ENCODE results near the gene CLEC2A.

The CLEC2A gene

GRCh38 chr12:9888665-9889273, 43.4 kb downstream of the CLEC2A start:
- TF ChIP-seq ISL1 (CRISPR knock-in tag; IDR thresholded peaks at IDR 0.05) (no peak), OSR1 (CRISPR knock-in tag; IDR thresholded peaks at IDR 0.05) (no peak), TCF4 (CRISPR knock-in tag; IDR thresholded peaks at IDR 0.05; ENCODE audit: borderline replicate concordance) (no peak), ZNF70 (CRISPR knock-in tag; IDR thresholded peaks at IDR 0.05) (no peak), TOX (CRISPR knock-in tag; IDR thresholded peaks at IDR 0.05; ENCODE audit: borderline replicate concordance) (no peak), RARB (CRISPR knock-in tag; IDR thresholded peaks at IDR 0.05) (no peak), CSRNP3 (CRISPR knock-in tag; IDR thresholded peaks at IDR 0.05) (no peak), ESRRG (CRISPR knock-in tag; IDR thresholded peaks at IDR 0.05) (no peak), POU6F1 (CRISPR knock-in tag; IDR thresholded peaks at IDR 0.05; ENCODE audit: borderline replicate concordance, low read depth) (no peak), ARNTL (CRISPR knock-in tag; IDR thresholded peaks at IDR 0.05; ENCODE audit: borderline replicate concordance, low read depth) (no peak), CSDC2 (CRISPR knock-in tag; IDR thresholded peaks at IDR 0.05) (no peak), ZNF8 (CRISPR knock-in tag; IDR thresholded peaks at IDR 0.05) (no peak), BACH2 (CRISPR knock-in tag; IDR thresholded peaks at IDR 0.05; ENCODE audit: borderline replicate concordance) (no peak)
- TF ChIP-seq, protein P1, sequence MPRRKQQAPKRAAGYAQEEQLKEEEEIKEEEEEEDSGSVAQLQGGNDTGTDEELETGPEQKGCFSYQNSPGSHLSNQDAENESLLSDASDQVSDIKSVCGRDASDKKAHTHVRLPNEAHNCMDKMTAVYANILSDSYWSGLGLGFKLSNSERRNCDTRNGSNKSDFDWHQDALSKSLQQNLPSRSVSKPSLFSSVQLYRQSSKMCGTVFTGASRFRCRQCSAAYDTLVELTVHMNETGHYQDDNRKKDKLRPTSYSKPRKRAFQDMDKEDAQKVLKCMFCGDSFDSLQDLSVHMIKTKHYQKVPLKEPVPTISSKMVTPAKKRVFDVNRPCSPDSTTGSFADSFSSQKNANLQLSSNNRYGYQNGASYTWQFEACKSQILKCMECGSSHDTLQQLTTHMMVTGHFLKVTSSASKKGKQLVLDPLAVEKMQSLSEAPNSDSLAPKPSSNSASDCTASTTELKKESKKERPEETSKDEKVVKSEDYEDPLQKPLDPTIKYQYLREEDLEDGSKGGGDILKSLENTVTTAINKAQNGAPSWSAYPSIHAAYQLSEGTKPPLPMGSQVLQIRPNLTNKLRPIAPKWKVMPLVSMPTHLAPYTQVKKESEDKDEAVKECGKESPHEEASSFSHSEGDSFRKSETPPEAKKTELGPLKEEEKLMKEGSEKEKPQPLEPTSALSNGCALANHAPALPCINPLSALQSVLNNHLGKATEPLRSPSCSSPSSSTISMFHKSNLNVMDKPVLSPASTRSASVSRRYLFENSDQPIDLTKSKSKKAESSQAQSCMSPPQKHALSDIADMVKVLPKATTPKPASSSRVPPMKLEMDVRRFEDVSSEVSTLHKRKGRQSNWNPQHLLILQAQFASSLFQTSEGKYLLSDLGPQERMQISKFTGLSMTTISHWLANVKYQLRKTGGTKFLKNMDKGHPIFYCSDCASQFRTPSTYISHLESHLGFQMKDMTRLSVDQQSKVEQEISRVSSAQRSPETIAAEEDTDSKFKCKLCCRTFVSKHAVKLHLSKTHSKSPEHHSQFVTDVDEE (CRISPR knock-in tag; IDR thresholded peaks at IDR 0.05): no peak
- no peak for ATAC-seq

DNA sequence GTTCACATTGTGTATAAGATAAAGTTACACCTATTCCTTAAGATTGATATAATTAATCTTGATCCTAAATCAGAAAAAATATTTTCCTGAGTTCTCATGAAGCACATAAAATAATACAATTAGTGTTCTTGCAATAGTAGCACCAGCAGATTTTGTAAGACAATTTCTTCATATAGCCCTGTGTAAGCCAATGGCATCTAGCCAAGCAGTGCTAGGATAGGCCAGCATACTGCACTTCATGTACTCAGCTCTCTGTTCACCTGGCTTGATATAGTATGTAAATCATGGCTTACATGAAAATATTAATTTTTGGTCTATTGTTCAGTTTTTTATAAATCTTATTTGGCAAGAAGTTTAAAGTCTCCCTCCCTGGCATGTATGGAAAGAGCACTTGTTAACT, 49.0 kb downstream of the CLEC2A start:
- no peak for ATAC-seq
- TF ChIP-seq SNAI2 (CRISPR knock-in tag; IDR thresholded peaks at IDR 0.05) (no peak), CSDC2 (CRISPR knock-in tag; IDR thresholded peaks at IDR 0.05) (no peak), POU6F1 (CRISPR knock-in tag; IDR thresholded peaks at IDR 0.05; ENCODE audit: borderline replicate concordance, low read depth) (no peak), CREB5 (CRISPR knock-in tag; IDR thresholded peaks at IDR 0.05; ENCODE audit: low read depth) (no peak), OSR1 (CRISPR knock-in tag; IDR thresholded peaks at IDR 0.05) (no peak), BACH2 (CRISPR knock-in tag; IDR thresholded peaks at IDR 0.05; ENCODE audit: borderline replicate concordance) (no peak)

DNA sequence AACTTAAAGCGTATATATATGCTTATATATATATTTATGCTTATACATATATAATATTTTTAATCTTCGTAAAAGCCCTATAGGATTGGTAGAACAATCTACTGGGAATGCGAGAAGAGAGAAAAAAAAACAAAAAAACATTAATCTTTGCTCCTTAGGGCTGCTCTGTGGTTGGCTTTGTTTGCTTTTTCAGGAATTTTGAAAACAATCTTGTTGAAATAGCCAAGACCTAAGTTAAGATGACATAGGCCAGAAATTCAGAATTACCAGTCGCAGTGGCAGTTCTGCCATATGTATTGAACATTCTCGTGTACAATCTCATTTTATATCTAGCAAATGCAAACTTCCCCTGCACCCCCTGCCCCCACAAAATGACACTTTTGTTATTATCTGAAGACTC, 50.2 kb downstream of the CLEC2A start:
- TF ChIP-seq PPARA (CRISPR knock-in tag; IDR thresholded peaks at IDR 0.05; ENCODE audit: borderline replicate concordance) (no peak), OSR1 (CRISPR knock-in tag; IDR thresholded peaks at IDR 0.05) (no peak), TOX (CRISPR knock-in tag; IDR thresholded peaks at IDR 0.05; ENCODE audit: borderline replicate concordance) (no peak), ZC3H10 (CRISPR knock-in tag; IDR thresholded peaks at IDR 0.05) (no peak), ZFP3 (CRISPR knock-in tag; IDR thresholded peaks at IDR 0.05) (no peak), ZNF8 (CRISPR knock-in tag; IDR thresholded peaks at IDR 0.05) (no peak), ZNF70 (CRISPR knock-in tag; IDR thresholded peaks at IDR 0.05) (no peak), CSRNP3 (CRISPR knock-in tag; IDR thresholded peaks at IDR 0.05) (no peak), BACH2 (CRISPR knock-in tag; IDR thresholded peaks at IDR 0.05; ENCODE audit: borderline replicate concordance) (no peak), RARB (CRISPR knock-in tag; IDR thresholded peaks at IDR 0.05) (no peak), CREB5 (CRISPR knock-in tag; IDR thresholded peaks at IDR 0.05; ENCODE audit: low read depth) (no peak)
- TF ChIP-seq, protein P1 (CRISPR knock-in tag; IDR thresholded peaks at IDR 0.05): no peak
- ATAC-seq: no peak
